Lower leg skin (tissue), 4 donors: ENCODE measurements around the gene SHTN1. TPM values are rescaled to one million over a fixed set of nuclear protein-coding genes. Genes with fewer than 3 reads are reported as not detected.

Experiments
- DNase-seq, 2 donors: peaks; one replicate each; pipeline ENCODE4 v3.0.0-alpha.2; 2019; ENCODE audit warnings: low spot score in 2 of 2
- H3K4me3 ChIP-seq: fragments of 200-600 bp; sonication (generic); 2 replicates; pipeline ENCODE4 v1.5.1; 2017; ENCODE audit warnings: mild to moderate bottlenecking, low read depth; ENCODE audit not compliant: poor library complexity, severe bottlenecking
- CTCF ChIP-seq, 3 donors: fragments of 450-650 bp; IDR thresholded peaks; one replicate each; pipeline ENCODE4 v1.5.1; 2016; ENCODE audit warnings: antibody characterized with exemption in 3 of 3, mild to moderate bottlenecking in 3 of 3, moderate library complexity in 2 of 3
- POLR2A ChIP-seq, 2 donors: fragments of 450-650 bp; IDR thresholded peaks; one replicate each; pipeline ENCODE4 v1.6.1; 2016 to 2017; ENCODE audit warnings: antibody characterized with exemption in 2 of 2, mild to moderate bottlenecking in 1 of 2, moderate library complexity in 1 of 2
- WGBS, 2 donors: methylation state at CpG; one replicate each; pipeline ENCODE4 v1.1.5; 2018; 5-methylcytosine and 5-hydroxymethylcytosine counted together
- intact Hi-C: fragments of 100-400 bp; cut with DNase I; formaldehyde crosslinking; loops from one replicate; pipeline ENCODE4 v1.15.0; 2023; ENCODE audit warnings: low total_unique reads
- total RNA-seq, 4 donors: library from RNA; depleted of rRNA; stranded (reverse); fragments of >200 nt; gene quantifications; one replicate each; pipeline ENCODE4 v1.1.0, GENCODE V29; 2016

SHTN1 gene
- total RNA-seq, 4 donors from 2014 or later, result 13.7 to 23.1 (median 16.8) TPM

GRCh38 chr10:116877391-116877790, 127.6 kb downstream of the SHTN1 start:
- WGBS, 2 donors, result 60 to 69% methylated on average over 3 of the region's 3 CpGs
- intact Hi-C loops, result no loop called here
- H3K4me3 ChIP-seq, result no peak overlapping the region
- TF ChIP-seq CTCF (IDR thresholded peaks at IDR 0.05) (no peak), POLR2A (IDR thresholded peaks at IDR 0.05) (no peak)
- no peak for DNase-seq

GRCh38 chr10:116875897-116876296, 129.1 kb downstream of the SHTN1 start:
- no peak for DNase-seq
- intact Hi-C loops, result no loop called here
- no peak overlapping the region for H3K4me3 ChIP-seq
- TF ChIP-seq POLR2A (IDR thresholded peaks at IDR 0.05) (no peak), CTCF (IDR thresholded peaks at IDR 0.05) (no peak)
- 80 to 94% methylated on average over 2 of the region's 2 CpGs for WGBS, 2 donors

- no peak for DNase-seq
- intact Hi-C loops, result no loop called here
- no peak overlapping the region for H3K4me3 ChIP-seq
- TF ChIP-seq POLR2A (IDR thresholded peaks at IDR 0.05) (no peak), CTCF (IDR thresholded peaks at IDR 0.05) (no peak)
- 60 to 61% methylated on average over 2 of the region's 2 CpGs for WGBS, 2 donors
Observed at GRCh38 chr10:116873134-116873533, 131.9 kb downstream of the SHTN1 start.

GRCh38 chr10:116870949-116871348, 134.0 kb downstream of the SHTN1 start:
- no peak overlapping the region for H3K4me3 ChIP-seq
- 82 to 89% methylated on average over 2 of the region's 2 CpGs for WGBS, 2 donors
- intact Hi-C loops, result no loop called here
- DNase-seq, result no peak
- TF ChIP-seq POLR2A (IDR thresholded peaks at IDR 0.05), result no peak
- no peak for TF ChIP-seq CTCF (IDR thresholded peaks at IDR 0.05)

GRCh38 chr10:116868722-116869121, 136.3 kb downstream of the SHTN1 start:
- intact Hi-C loops, result no loop called here
- no peak overlapping the region for H3K4me3 ChIP-seq
- no peak for TF ChIP-seq POLR2A (IDR thresholded peaks at IDR 0.05)
- TF ChIP-seq CTCF (IDR thresholded peaks at IDR 0.05), result no peak
- DNase-seq, result no peak
- 46 to 51% methylated on average over 4 of the region's 4 CpGs for WGBS, 2 donors

- WGBS, 2 donors, result 37 to 59% methylated on average over 4 of the region's 4 CpGs
- no peak for DNase-seq
- intact Hi-C loops, result no loop called here
- H3K4me3 ChIP-seq, result no peak overlapping the region
- TF ChIP-seq POLR2A (IDR thresholded peaks at IDR 0.05), result no peak
- no peak for TF ChIP-seq CTCF (IDR thresholded peaks at IDR 0.05)
Observed at GRCh38 chr10:116868198-116868676, 136.8 kb downstream of the SHTN1 start.
